GM21447 (cell line): ENCODE data around the gene FAM171A1.

Experiments used
- ATAC-seq: cut with Tn5 transposase; IDR thresholded peaks from one replicate; pipeline ENCODE4 v1.9.1; 2021; ENCODE audit not compliant: unreplicated experiment

The FAM171A1 gene

GRCh38 chr10:15374566-15374965 lies 3.5 kb upstream of the FAM171A1 start:
- no peak for ATAC-seq

DNA sequence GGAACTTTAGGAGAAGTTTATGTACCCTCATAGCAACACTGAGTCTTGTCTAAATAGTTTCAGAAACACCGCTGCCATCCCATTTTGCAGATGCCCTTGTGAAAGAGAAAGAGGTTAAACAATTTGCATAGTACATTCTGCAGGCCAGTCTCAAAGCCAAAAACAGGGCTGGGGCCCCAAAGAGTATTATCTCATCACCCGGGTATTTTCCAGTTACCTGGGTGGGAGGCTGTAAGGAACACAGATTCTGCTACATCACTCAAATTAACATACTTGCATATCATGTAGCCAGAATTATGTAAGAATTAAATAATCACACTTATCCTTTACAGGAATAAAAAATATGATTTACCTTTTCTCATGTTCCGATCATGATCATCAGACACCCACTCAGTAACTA lies 3.1 kb upstream of the FAM171A1 start:
- no peak for ATAC-seq

GRCh38 chr10:15373199-15373598 lies 2.1 kb upstream of the FAM171A1 start:
- no peak for ATAC-seq

DNA sequence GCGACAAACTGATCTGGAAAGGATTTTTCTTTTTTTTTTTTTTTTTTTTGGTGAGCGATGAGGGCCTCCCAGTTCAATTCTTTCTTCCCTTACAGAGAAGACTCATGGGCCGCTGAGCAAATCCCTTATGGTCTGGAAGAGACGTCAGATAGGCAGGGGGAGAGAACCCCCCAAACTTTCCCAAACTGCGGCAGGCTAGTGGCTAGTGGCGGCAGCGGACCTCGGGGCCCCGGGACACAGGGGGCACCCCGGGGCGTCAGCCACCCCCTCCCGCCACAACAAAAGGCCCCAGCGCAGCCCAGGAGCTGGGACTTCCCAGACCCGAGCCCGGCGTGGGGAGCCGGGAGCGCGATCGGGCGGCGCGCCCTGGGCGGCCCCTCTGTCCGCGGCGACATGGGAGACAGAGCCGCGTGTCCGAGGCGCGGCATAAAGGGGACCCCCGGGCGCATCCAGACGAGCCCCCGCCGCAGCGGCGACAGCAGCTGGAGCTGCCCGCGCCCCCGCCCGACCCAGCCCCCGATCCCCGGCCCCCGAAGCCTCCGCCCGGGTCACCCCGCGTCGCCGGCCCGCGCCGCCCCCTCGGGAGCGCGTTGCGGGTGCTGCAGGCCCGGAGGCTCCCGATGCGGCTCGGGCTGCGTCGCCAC lies 755 bp downstream of the FAM171A1 start:
- ATAC-seq = no peak

GRCh38 chr10:15369256-15370211 lies 1.6 kb downstream of the FAM171A1 start:
- ATAC-seq = no peak

DNA sequence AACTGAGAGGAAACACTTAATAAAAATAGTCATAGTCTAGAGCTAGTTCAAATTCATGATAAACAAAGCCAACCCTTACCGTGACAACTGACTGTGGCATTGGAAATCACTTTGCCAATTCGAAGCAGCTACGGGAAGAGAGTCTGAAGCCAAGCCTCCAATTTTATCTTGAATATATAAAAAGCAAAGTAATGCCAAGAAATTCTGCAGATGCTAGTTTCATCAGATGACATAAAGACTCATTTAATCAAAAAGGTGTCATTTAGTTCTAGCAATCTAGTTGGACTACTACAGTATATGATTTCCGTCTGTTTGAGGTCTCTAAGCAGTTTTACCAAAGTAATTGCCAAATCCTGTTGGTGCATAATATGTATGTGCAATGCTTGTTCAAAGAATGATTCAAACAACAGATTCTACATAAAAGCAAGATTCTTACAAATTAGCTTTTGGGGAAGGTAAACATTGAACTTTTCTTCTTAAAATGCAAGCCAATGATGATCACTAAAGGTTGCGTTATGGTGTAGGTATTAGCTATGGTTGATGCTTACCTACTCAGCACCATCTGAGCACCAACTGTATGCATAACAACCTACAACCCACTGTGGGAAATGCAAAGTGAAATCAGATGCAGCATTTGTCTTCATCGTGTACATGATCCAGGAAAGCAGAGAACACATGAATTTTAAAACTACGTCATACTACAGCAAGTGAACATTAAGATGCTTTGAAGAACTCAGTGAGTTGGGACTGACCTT lies 2.8 kb downstream of the FAM171A1 start:
- no peak for ATAC-seq

- no peak for ATAC-seq
These were observed 3.6 kb downstream of the FAM171A1 start for GRCh38 chr10:15367296-15368085.

DNA sequence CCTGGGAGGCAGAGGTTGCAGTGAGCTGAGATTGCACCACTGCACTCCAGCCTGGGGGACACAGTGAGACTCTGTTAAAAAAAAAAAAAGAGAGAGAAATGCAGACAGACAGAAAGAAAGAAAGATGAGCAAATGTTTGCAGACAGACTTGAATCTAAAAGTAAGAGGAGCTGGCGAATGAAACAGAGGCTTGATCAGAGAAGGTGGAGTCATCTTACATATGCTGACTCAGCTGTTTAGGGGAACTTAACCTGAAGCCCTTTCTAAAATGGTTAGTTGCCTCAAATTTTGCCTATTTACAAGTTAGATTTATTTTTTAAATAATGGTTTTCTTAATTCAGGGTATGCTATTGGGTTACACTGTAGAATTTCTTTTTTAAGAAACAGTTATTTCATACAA lies 5.4 kb downstream of the FAM171A1 start:
- ATAC-seq = no peak

GRCh38 chr10:15364001-15364400 lies 7.1 kb downstream of the FAM171A1 start:
- ATAC-seq = no peak

DNA sequence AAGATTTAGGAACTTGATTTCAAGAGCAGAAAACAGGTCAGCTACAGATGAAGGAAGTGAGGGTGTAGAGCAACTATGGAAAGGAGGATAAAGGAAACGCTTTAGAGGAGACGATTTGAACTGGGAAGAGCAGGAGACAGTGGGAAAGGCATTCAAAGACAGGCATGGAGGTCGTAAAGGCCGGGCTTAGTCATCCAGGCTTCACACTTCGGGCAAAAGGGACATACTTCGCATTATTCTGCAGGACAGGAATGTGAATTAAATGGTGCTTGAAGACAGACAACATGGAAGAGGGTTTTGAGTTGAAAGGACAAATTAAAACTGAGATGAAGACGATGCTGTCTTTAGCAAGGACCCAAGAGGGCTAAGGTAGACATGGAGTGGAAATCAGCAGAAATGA lies 8.1 kb downstream of the FAM171A1 start:
- ATAC-seq = no peak

DNA sequence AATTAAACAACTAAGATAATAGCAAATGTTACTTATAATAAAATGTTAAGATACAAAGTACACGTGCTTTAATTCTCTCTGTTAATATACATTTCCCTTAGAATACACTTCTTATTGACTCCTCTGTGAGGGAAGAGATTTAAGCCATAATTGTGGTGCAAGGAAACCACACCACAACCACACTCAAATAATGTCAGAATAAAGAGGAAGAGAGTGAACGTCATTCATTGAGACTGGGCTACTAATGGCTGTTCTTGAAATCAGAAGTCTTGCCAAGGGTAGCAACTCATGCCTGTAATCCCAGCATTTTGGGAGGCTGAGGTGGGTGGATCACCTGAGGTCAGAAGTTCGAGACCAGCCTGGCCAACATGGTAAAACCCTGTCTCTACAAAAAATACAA lies 10.0 kb downstream of the FAM171A1 start:
- no peak for ATAC-seq

- ATAC-seq = no peak
These were observed 10.5 kb downstream of the FAM171A1 start for GRCh38 chr10:15360566-15360965.

DNA sequence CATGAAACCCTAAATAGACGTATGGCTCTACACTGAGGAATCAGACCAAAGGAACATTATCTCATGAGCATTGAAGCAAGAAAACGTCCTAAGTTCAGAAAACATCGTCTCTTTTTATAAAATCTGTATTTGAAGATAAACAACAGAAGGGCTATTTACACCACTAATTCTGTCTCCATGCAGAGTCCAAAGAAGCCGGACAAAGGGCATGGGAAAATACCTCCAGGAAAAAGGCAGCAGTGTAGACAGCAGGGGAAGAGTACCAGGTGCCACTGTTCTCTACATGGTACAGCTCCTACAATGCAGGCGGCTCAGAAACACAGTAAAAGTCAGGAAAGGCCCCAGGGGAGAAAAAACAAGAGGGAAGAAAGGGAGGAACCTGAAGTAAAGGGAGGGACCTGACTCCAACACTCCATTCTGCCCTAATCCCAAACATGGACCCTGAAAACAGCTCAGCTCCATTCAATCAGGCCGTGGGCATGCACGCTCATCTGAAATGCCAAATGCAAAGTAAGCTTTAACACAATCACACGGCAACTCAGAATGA lies 17.5 kb downstream of the FAM171A1 start:
- ATAC-seq = no peak

- ATAC-seq = no peak
These were observed 18.3 kb downstream of the FAM171A1 start for GRCh38 chr10:15352836-15353235.

DNA sequence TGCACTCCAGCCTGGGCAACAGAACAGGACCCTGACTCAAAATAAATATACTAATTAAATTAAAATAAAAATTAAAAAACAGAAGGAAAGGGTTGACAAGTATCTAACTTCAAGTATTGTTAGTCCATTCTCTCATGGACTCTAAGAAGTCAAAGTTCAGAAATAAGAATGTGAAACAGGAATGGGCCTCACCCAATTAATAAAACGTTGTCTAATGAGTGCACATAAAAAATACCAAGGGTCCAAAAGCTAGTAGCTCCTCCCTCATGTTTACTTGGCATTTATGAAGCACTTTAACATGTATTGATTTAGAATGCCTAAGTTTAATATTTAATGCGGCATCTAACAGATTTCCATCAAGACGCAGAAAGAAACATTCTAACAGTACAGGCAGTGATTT lies 18.9 kb downstream of the FAM171A1 start:
- ATAC-seq = no peak

- ATAC-seq = no peak
These were observed 19.8 kb downstream of the FAM171A1 start for GRCh38 chr10:15351099-15351820.

GRCh38 chr10:15349112-15349511 lies 22.0 kb downstream of the FAM171A1 start:
- ATAC-seq = no peak

DNA sequence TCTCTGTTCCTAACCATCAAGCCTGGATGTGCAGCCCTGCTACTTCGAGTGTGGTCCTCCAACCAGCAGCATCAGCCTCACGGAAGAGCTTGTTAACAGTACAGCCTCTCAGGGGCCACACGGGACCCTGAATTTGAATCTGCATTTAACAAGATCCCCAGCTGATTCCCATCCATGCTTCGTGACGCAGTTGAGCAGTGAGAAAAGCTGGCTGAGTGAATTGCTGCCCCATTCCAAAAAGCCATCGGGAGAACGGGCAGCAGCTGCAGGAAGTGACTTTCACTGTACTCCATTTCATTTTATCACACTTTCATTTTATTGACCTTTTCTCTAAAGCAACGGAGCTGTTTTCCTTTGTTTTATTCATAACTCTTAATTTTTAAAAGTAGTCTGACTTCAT lies 22.5 kb downstream of the FAM171A1 start:
- no peak for ATAC-seq

DNA sequence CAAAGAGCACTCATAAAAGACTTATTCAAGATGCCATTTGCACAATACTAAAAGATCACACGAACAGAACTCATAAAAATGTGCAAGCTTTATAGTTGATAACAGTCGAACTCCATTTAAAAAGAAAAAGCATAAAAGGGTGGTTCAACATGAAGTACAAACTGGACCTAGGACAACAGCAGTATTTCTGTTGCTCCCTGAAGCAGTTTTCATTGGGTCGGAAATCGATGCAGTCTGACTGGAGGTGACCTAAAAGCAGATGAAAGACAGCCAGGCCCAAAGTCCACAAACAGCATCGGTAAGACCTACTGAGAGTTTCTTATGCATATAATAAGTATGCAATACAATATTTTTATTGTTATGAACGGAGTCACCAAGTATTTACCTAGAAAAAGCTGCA lies 23.9 kb downstream of the FAM171A1 start:
- ATAC-seq = no peak
